COR-L47 (cell line): ENCODE measurements around the gene FAM110C.
"Not testable (repeated sequence)": the region's sequence is repeated elsewhere in the genome, so short reads cannot be mapped to it uniquely, and the experiment has no call there.

Experiments
- DNase-seq: peaks from one replicate; lab custom pipeline; 2025; lab: John Stamatoyannopoulos, UW

Gene FAM110C

GRCh38 chr2:42788-43187 is 3.5 kb downstream of the FAM110C start:
- DNase-seq, result no peak

- no peak for DNase-seq
These were observed 5.8 kb downstream of the FAM110C start for GRCh38 chr2:40465-40864.

GRCh38 chr2:38155-38554 is 8.2 kb downstream of the FAM110C start:
- DNase-seq, result no peak

- DNase-seq, result no peak
These were observed 10.0 kb downstream of the FAM110C start for GRCh38 chr2:36318-36717.

- peak; percentile 53 for DNase-seq
These were observed 10.5 kb downstream of the FAM110C start for GRCh38 chr2:35852-36251.

- no peak for DNase-seq
These were observed 12.7 kb downstream of the FAM110C start for GRCh38 chr2:33620-34019.

GRCh38 chr2:32068-32467 is 14.2 kb downstream of the FAM110C start:
- no peak for DNase-seq

- DNase-seq, result no peak
These were observed 17.1 kb downstream of the FAM110C start for GRCh38 chr2:29253-29652.

GRCh38 chr2:28406-28975 is 17.8 kb downstream of the FAM110C start:
- DNase-seq, result no peak

GRCh38 chr2:26891-27290 is 19.4 kb downstream of the FAM110C start:
- DNase-seq, result no peak

- no peak for DNase-seq
These were observed 20.8 kb downstream of the FAM110C start for GRCh38 chr2:25543-25942.

- DNase-seq, result not testable (repeated sequence)
These were observed 21.7 kb downstream of the FAM110C start for GRCh38 chr2:24591-24990.

GRCh38 chr2:24107-24506 is 22.2 kb downstream of the FAM110C start:
- no peak for DNase-seq

GRCh38 chr2:23283-23682 is 23.0 kb downstream of the FAM110C start:
- no peak for DNase-seq

- DNase-seq, result not testable (repeated sequence)
These were observed 24.1 kb downstream of the FAM110C start for GRCh38 chr2:22244-22643.

- peak; percentile 42 for DNase-seq
These were observed 26.0 kb downstream of the FAM110C start for GRCh38 chr2:20259-20658.

- DNase-seq, result no peak
These were observed 26.8 kb downstream of the FAM110C start for GRCh38 chr2:19505-19904.

- DNase-seq, result no peak
These were observed 27.7 kb downstream of the FAM110C start for GRCh38 chr2:18402-19271.

GRCh38 chr2:15916-16315 is 30.4 kb downstream of the FAM110C start:
- DNase-seq, result not testable (repeated sequence)

- no peak for DNase-seq
These were observed 34.9 kb downstream of the FAM110C start for GRCh38 chr2:11248-11941.

- no peak for DNase-seq
These were observed 36.0 kb downstream of the FAM110C start for GRCh38 chr2:10222-10875.
